Hepatocyte (in vitro differentiated cells): ENCODE measurements around the gene SYS1. TPM values are rescaled to one million over a fixed set of nuclear protein-coding genes. Genes with fewer than 3 reads are reported as not detected.
"Not testable (repeated sequence)": the region's sequence is repeated elsewhere in the genome, so short reads cannot be mapped to it uniquely, and the experiment has no call there.

ENCODE experiments used
- DNase-seq: peaks from one replicate; pipeline ENCODE4 v3.0.0-alpha.2; 2016; ENCODE audit warnings: low spot score
- H2AFZ ChIP-seq: fragments of 200-600 bp; sonication (generic); 2 replicates; pipeline ENCODE4 v1.6.0; 2016; ENCODE audit warnings: antibody characterized with exemption, mild to moderate bottlenecking
- H3K27ac ChIP-seq: fragments of 200-600 bp; sonication (generic); 2 replicates; pipeline ENCODE4 v1.5.1; 2016; ENCODE audit warnings: mild to moderate bottlenecking
- H3K27me3 ChIP-seq: fragments of 200-600 bp; sonication (generic); 2 replicates; pipeline ENCODE4 v1.6.1; 2016
- H3K36me3 ChIP-seq: fragments of 200-600 bp; sonication (generic); replicated peaks from 2 replicates; pipeline ENCODE4 v1.5.1; 2016; ENCODE audit warnings: low read depth; ENCODE audit not compliant: insufficient read depth
- H3K4me1 ChIP-seq: fragments of 200-600 bp; sonication (generic); 2 replicates; pipeline ENCODE4 v1.5.1; 2016; ENCODE audit warnings: mild to moderate bottlenecking, moderate library complexity; ENCODE audit not compliant: insufficient read depth
- H3K4me2 ChIP-seq: fragments of 200-600 bp; sonication (generic); 2 replicates; pipeline ENCODE4 v1.6.0; 2016
- H3K4me3 ChIP-seq: fragments of 200-600 bp; sonication (generic); 2 replicates; pipeline ENCODE4 v1.5.1; 2016; ENCODE audit warnings: mild to moderate bottlenecking
- H3K79me2 ChIP-seq: fragments of 200-600 bp; sonication (generic); 2 replicates; pipeline ENCODE4 v1.6.0; 2017; ENCODE audit warnings: mild to moderate bottlenecking
- H3K9me2 ChIP-seq: fragments of 200-600 bp; sonication (generic); replicated peaks from 2 replicates; pipeline ENCODE4 v1.6.0; 2017; ENCODE audit warnings: mild to moderate bottlenecking; ENCODE audit not compliant: insufficient read depth
- H3K9me3 ChIP-seq: fragments of 200-600 bp; sonication (generic); 2 replicates; pipeline ENCODE4 v1.5.1; 2016; ENCODE audit warnings: low read depth, mild to moderate bottlenecking
- H4K20me1 ChIP-seq: fragments of 200-600 bp; sonication (generic); 2 replicates; pipeline ENCODE4 v1.6.0; 2016; ENCODE audit warnings: mild to moderate bottlenecking; ENCODE audit not compliant: insufficient read depth, poor library complexity, severe bottlenecking
- CTCF ChIP-seq: fragments of 200-600 bp; sonication (generic); IDR thresholded peaks from 2 replicates; pipeline ENCODE4 v1.5.1; 2016; ENCODE audit warnings: antibody characterized with exemption, mild to moderate bottlenecking; ENCODE audit not compliant: poor library complexity
- EZH2 ChIP-seq: fragments of 200-600 bp; sonication (generic); IDR thresholded peaks from 2 replicates; pipeline ENCODE4 v1.6.1; 2016; ENCODE audit warnings: antibody characterized with exemption, mild to moderate bottlenecking, borderline replicate concordance
- EZH2phosphoT487 ChIP-seq: fragments of 200-600 bp; sonication (generic); IDR thresholded peaks from one replicate; pipeline ENCODE4 v1.6.1; 2018; ENCODE audit warnings: antibody characterized with exemption, mild to moderate bottlenecking, low read depth, moderate library complexity; ENCODE audit not compliant: unreplicated experiment, severe bottlenecking
- WGBS: methylation state at CpG from one replicate; pipeline ENCODE4 v1.1.6; 2016; ENCODE audit warnings: low lambda C conversion rate; ENCODE audit errors: missing lambda C conversion rate; 5-methylcytosine and 5-hydroxymethylcytosine counted together
- polyA plus RNA-seq: library from polyadenylated mRNA; unstranded; fragments of >200 nt; fragmentation: Nextera tagmentation; extraction: Ambion mirVana; gene quantifications from 2 replicates; pipeline ENCODE4 v1.2.1, GENCODE V29; 2016
- total RNA-seq: library from RNA; depleted of rRNA; stranded (reverse); fragments of >200 nt; gene quantifications from 2 replicates; pipeline ENCODE4 v1.2.3, GENCODE V29; 2014

Gene SYS1
- total and polyA plus RNA-seq, 2 experiments from 2014 or later: 35.8 to 42.0 TPM

DNA sequence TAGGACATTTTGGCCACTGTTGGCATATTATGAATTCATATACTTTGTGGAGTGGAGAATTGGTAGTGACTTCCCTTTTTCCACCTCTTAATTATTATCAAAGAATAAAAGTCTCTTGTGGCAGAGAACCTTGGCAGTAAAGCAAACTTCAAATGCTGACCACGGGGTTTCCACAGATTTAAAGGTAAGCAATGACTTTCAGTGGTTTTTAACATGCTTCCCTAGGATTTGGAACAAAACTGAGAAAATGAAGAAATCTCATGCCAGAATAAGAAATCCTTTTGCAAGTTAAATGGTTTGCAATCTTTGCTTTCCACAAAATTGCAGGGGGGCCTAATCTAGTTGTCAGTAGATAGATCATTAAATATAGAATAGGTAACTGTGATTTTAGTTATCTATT, 12.7 kb upstream of the SYS1 start:
- peaks cover 18% of the 10 kb centered on the region for H3K4me1 ChIP-seq
- no peaks in the 10 kb centered on the region for H3K9me3 ChIP-seq
- DNase-seq: no peak
- no peaks in the 10 kb centered on the region for H3K36me3 ChIP-seq
- no peak overlapping the region for H3K4me3 ChIP-seq
- H3K27me3 ChIP-seq: no peaks in the 10 kb centered on the region
- H3K9me2 ChIP-seq: no peaks in the 10 kb centered on the region
- H3K27ac ChIP-seq: no peak overlapping the region
- no peak overlapping the region for H3K4me2 ChIP-seq
- 75% methylated on average over 1 of the region's 1 CpG for WGBS
- H2AFZ ChIP-seq: no peak overlapping the region
- H4K20me1 ChIP-seq: peaks cover 13% of the 10 kb centered on the region
- peaks cover 29% of the 10 kb centered on the region for H3K79me2 ChIP-seq
- TF ChIP-seq EZH2phosphoT487 (no peak), EZH2 (no peak), CTCF (no peak)

GRCh38 chr20:45350795-45351194, 12.2 kb upstream of the SYS1 start:
- not testable (repeated sequence) for H3K27ac ChIP-seq, H3K9me2 ChIP-seq, H3K27me3 ChIP-seq, H2AFZ ChIP-seq, DNase-seq, H3K4me3 ChIP-seq, H3K36me3 ChIP-seq, H3K9me3 ChIP-seq, H3K4me2 ChIP-seq
- Histone ChIP-seq H4K20me1 (peaks cover 13% of the 10 kb centered on the region), H3K79me2 (peaks cover 23% of the 10 kb centered on the region), H3K4me1 (peaks cover 12% of the 10 kb centered on the region)
- WGBS: 96% methylated on average over 10 of the region's 10 CpGs

GRCh38 chr20:45352729-45353128, 10.2 kb upstream of the SYS1 start:
- H3K79me2 ChIP-seq: peaks cover 4% of the 10 kb centered on the region
- no peak for TF ChIP-seq EZH2
- no peak for TF ChIP-seq CTCF
- TF ChIP-seq EZH2phosphoT487: no peak
- H3K4me2 ChIP-seq: no peak overlapping the region
- no peaks in the 10 kb centered on the region for H3K27me3 ChIP-seq
- no peak for DNase-seq
- H3K9me2 ChIP-seq: no peaks in the 10 kb centered on the region
- no peaks in the 10 kb centered on the region for H4K20me1 ChIP-seq
- H2AFZ ChIP-seq: no peak overlapping the region
- no peaks in the 10 kb centered on the region for H3K9me3 ChIP-seq
- H3K36me3 ChIP-seq: no peaks in the 10 kb centered on the region
- WGBS: 85% methylated on average over 3 of the region's 3 CpGs
- H3K4me3 ChIP-seq: no peak overlapping the region
- no peak overlapping the region for H3K27ac ChIP-seq
- peaks cover under 1% of the 10 kb centered on the region for H3K4me1 ChIP-seq

DNA sequence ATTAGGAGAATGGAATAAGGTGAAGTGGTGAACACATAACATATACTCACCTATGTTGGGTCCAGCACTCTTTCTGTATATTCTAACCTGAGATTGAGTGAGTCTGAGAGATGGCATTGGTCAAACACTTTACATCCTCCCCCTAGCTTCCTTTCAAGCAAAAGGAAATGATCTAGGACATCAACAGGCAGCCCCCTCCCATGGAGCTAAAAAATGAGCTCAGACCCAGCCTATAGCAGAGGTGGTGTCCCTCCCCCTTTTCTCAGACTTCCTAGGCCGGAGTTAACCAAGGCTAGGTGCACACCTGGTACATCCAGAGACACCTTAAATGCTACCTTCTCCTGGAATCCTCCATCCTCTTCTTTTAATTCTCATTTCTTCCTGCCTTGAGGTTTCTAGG, 9.2 kb upstream of the SYS1 start:
- H3K79me2 ChIP-seq: no peaks in the 10 kb centered on the region
- no peak overlapping the region for H2AFZ ChIP-seq
- WGBS: 89% methylated on average over 1 of the region's 1 CpG
- no peak for TF ChIP-seq EZH2phosphoT487
- no peak for TF ChIP-seq EZH2
- H4K20me1 ChIP-seq: no peaks in the 10 kb centered on the region
- no peaks in the 10 kb centered on the region for H3K36me3 ChIP-seq
- H3K9me2 ChIP-seq: no peaks in the 10 kb centered on the region
- no peak overlapping the region for H3K4me3 ChIP-seq
- no peak overlapping the region for H3K4me2 ChIP-seq
- H3K4me1 ChIP-seq: peaks cover 6% of the 10 kb centered on the region
- H3K27ac ChIP-seq: no peak overlapping the region
- H3K9me3 ChIP-seq: no peaks in the 10 kb centered on the region
- no peak for DNase-seq
- no peaks in the 10 kb centered on the region for H3K27me3 ChIP-seq
